GM21786 (cell line): ENCODE data around the gene MYMK.

Source experiments
- ATAC-seq: cut with Tn5 transposase; IDR thresholded peaks from one replicate; pipeline ENCODE4 v1.9.1; 2021; ENCODE audit not compliant: unreplicated experiment

The MYMK gene

GRCh38 chr9:133488686-133489252 lies 36.0 kb downstream of the MYMK start:
- ATAC-seq, result no peak

- no peak for ATAC-seq
These were observed 37.4 kb downstream of the MYMK start for GRCh38 chr9:133487331-133487725.

GRCh38 chr9:133485531-133486260 lies 39.1 kb downstream of the MYMK start:
- ATAC-seq, result no peak

GRCh38 chr9:133484671-133485437 lies 39.9 kb downstream of the MYMK start:
- no peak for ATAC-seq

GRCh38 chr9:133483611-133484010 lies 41.1 kb downstream of the MYMK start:
- ATAC-seq, result no peak

GRCh38 chr9:133478851-133479711 lies 45.7 kb downstream of the MYMK start, which contains the start of gene SLC2A6:
TSS of gene SLC2A6 (minus strand) at chr9:133479099. CDS start at chr9:133479059, 40 bp downstream.
- ATAC-seq, result peak; percentile 82

GRCh38 chr9:133477992-133478850 lies 46.5 kb downstream of the MYMK start:
- peak; percentile 32 for ATAC-seq

- ATAC-seq, result no peak
These were observed 47.3 kb downstream of the MYMK start for GRCh38 chr9:133477461-133477860.

- no peak for ATAC-seq
These were observed 47.8 kb downstream of the MYMK start for GRCh38 chr9:133476941-133477340.

- ATAC-seq, result no peak
These were observed 48.5 kb downstream of the MYMK start for GRCh38 chr9:133476036-133476931.

- ATAC-seq, result no peak
These were observed 49.3 kb downstream of the MYMK start for GRCh38 chr9:133475292-133476012.

- no peak for ATAC-seq
These were observed 49.9 kb downstream of the MYMK start for GRCh38 chr9:133474853-133475252.

GRCh38 chr9:133474215-133474614 lies 50.5 kb downstream of the MYMK start:
- ATAC-seq, result no peak

- no peak for ATAC-seq
These were observed 51.0 kb downstream of the MYMK start for GRCh38 chr9:133473743-133474142.

- no peak for ATAC-seq
These were observed 51.9 kb downstream of the MYMK start for GRCh38 chr9:133472753-133473378.

- ATAC-seq, result no peak
These were observed 52.5 kb downstream of the MYMK start for GRCh38 chr9:133472277-133472645.

GRCh38 chr9:133471551-133472276 lies 53.0 kb downstream of the MYMK start:
- ATAC-seq, result no peak
